ENCODE data around the gene TDRKH. TPM values are rescaled to one million over a fixed set of nuclear protein-coding genes. Genes with fewer than 3 reads are reported as not detected.

Gene TDRKH
- total RNA-seq, 1 experiment from 2014 or later: 11.1 TPM

DNA sequence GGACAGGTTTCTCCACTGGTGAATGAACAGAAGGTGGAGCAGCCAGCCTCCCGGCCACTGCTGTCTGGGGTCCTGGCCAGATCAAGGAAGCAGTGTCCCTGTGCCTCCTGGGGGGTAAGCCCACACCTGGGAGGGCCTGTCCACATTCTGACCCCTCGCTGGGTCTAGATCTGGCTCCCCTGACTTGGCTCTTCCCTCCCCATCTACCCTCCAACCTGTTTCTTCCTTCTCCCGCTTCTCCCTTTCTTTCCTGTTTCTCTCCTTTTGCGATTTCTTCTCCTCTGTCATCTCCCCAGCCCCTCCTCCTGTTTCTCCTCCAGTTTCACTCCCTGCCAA lies 40.9 kb upstream of the TDRKH start (continued):
- TF ChIP-seq, protein P1, sequence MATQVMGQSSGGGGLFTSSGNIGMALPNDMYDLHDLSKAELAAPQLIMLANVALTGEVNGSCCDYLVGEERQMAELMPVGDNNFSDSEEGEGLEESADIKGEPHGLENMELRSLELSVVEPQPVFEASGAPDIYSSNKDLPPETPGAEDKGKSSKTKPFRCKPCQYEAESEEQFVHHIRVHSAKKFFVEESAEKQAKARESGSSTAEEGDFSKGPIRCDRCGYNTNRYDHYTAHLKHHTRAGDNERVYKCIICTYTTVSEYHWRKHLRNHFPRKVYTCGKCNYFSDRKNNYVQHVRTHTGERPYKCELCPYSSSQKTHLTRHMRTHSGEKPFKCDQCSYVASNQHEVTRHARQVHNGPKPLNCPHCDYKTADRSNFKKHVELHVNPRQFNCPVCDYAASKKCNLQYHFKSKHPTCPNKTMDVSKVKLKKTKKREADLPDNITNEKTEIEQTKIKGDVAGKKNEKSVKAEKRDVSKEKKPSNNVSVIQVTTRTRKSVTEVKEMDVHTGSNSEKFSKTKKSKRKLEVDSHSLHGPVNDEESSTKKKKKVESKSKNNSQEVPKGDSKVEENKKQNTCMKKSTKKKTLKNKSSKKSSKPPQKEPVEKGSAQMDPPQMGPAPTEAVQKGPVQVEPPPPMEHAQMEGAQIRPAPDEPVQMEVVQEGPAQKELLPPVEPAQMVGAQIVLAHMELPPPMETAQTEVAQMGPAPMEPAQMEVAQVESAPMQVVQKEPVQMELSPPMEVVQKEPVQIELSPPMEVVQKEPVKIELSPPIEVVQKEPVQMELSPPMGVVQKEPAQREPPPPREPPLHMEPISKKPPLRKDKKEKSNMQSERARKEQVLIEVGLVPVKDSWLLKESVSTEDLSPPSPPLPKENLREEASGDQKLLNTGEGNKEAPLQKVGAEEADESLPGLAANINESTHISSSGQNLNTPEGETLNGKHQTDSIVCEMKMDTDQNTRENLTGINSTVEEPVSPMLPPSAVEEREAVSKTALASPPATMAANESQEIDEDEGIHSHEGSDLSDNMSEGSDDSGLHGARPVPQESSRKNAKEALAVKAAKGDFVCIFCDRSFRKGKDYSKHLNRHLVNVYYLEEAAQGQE (IDR thresholded peaks at IDR 0.05; ENCODE audit: low read depth): no peak
- TF ChIP-seq, protein P2, sequence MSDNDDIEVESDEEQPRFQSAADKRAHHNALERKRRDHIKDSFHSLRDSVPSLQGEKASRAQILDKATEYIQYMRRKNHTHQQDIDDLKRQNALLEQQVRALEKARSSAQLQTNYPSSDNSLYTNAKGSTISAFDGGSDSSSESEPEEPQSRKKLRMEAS (IDR thresholded peaks at IDR 0.05): no peak
- TF ChIP-seq, protein P3, sequence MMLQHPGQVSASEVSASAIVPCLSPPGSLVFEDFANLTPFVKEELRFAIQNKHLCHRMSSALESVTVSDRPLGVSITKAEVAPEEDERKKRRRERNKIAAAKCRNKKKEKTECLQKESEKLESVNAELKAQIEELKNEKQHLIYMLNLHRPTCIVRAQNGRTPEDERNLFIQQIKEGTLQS (IDR thresholded peaks at IDR 0.05): no peak
- no peak for TF ChIP-seq ZNF274 (IDR thresholded peaks at IDR 0.05; ENCODE audit: low read depth, low read length)
- TF ChIP-seq CBX3 (IDR thresholded peaks at IDR 0.05; ENCODE audit: low read depth): no peak
- no peak for TF ChIP-seq YY1 (IDR thresholded peaks at IDR 0.05; ENCODE audit: extremely low read depth, insufficient replicate concordance, low read depth, low read length)
- TF ChIP-seq SP1 (IDR thresholded peaks at IDR 0.05; ENCODE audit: low read depth): no peak
- TF ChIP-seq CEBPB (IDR thresholded peaks at IDR 0.05; ENCODE audit: low read depth): no peak

DNA sequence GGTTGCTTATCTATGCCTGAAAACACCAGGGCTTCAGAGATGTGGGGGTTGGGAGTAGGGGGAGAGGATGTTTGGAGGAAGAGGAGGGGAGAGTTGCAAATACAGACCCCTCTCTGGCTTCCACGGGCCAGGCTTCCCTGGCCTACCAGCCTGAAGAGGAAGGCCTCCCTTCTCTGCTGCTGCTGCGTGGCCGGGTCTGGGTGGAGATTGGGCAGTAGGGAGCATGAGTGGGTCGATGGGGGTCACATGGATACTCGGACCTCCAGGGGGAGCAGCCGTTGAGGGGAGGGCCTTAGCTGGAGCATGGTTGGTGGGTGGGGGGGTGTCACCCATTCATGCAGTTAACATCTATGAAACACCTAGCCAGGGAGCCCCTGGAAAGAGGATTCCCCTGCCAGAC lies 39.8 kb upstream of the TDRKH start:
- Histone ChIP-seq H3K4me2 (ENCODE audit: low read length) (peak overlapping the region; percentile 67), H3K4me1 (ENCODE audit: control insufficient read depth in 1 of 2, insufficient read depth in 2 of 2, low read length in 2 of 2) (peaks cover 23 to 49% of the 10 kb centered on the region in 2 experiments)

More for the DNA sequence above, 39.8 kb upstream of the TDRKH start:
- H3K9ac ChIP-seq (ENCODE audit: low read length): no peak overlapping the region
- no peak overlapping the region for H2AFZ ChIP-seq (ENCODE audit: low read depth, low read length, poor library complexity, severe bottlenecking)
- H4K20me1 ChIP-seq (ENCODE audit: insufficient read depth): no peaks in the 10 kb centered on the region
- no TSS peak for BruUV-seq (replicated peaks)
- ChIA-PET RAD21 (ENCODE audit: low non-redundant PET in 1 of 2, low total read pairs in 2 of 2, uncharacterized antibody in 2 of 2, unreplicated experiment in 2 of 2) (interaction anchor here in 1 of 2 experiments (0.7 kb wide), 1 partner anchor 58 kb away, joined by 3 read pairs; no protein-coding TSS in a partner anchor), CTCF (interaction anchor here (0.6 to 1.6 kb wide), 4 partner anchors 9 to 431 kb away, joined by 3 to 5 read pairs (median 4); partner anchors contain the start of gene PSMB4), POLR2A (interaction anchor here (0.9 to 1.3 kb wide), 2 partner anchors 10 to 529 kb away, joined by 3 to 4 read pairs; no protein-coding TSS in a partner anchor)
- intact Hi-C loops (cut with micrococcal nuclease): no loop called here
- H3K9me3 ChIP-seq (ENCODE audit: control insufficient read depth in 1 of 2, insufficient read depth in 1 of 2, low read depth in 1 of 2, low read length in 2 of 2): no peaks in the 10 kb centered on the region
- no peaks in the 10 kb centered on the region for H3K27me3 ChIP-seq (ENCODE audit: insufficient read depth, low read length)
- TF ChIP-seq JUND (IDR thresholded peaks at IDR 0.05) (no peak), SP1 (IDR thresholded peaks at IDR 0.05; ENCODE audit: low read depth) (no peak), POLR2AphosphoS5 (IDR thresholded peaks at IDR 0.05; ENCODE audit: low read depth, low read length) (no peak), TCF7L2 (IDR thresholded peaks at IDR 0.05; ENCODE audit: borderline replicate concordance, extremely low read depth, insufficient read depth, insufficient read length) (no peak), EZH2 (IDR thresholded peaks at IDR 0.05) (no peak)
- TF ChIP-seq, protein P2 (IDR thresholded peaks at IDR 0.05): no peak
- TF ChIP-seq, protein P4, sequence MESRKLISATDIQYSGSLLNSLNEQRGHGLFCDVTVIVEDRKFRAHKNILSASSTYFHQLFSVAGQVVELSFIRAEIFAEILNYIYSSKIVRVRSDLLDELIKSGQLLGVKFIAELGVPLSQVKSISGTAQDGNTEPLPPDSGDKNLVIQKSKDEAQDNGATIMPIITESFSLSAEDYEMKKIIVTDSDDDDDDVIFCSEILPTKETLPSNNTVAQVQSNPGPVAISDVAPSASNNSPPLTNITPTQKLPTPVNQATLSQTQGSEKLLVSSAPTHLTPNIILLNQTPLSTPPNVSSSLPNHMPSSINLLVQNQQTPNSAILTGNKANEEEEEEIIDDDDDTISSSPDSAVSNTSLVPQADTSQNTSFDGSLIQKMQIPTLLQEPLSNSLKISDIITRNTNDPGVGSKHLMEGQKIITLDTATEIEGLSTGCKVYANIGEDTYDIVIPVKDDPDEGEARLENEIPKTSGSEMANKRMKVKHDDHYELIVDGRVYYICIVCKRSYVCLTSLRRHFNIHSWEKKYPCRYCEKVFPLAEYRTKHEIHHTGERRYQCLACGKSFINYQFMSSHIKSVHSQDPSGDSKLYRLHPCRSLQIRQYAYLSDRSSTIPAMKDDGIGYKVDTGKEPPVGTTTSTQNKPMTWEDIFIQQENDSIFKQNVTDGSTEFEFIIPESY (IDR thresholded peaks at IDR 0.05; ENCODE audit: extremely low read depth, insufficient replicate concordance, low read length): no peak
- no peak for ATAC-seq
- H3K79me2 ChIP-seq (ENCODE audit: insufficient read depth, low read length): no peaks in the 10 kb centered on the region
- no peaks in the 10 kb centered on the region for H3K36me3 ChIP-seq (ENCODE audit: control insufficient read depth in 1 of 2, insufficient read depth in 2 of 2, low read length in 2 of 2)
- no peak for DNase-seq (ENCODE audit: low read depth, low spot score)
- H3K4me3 ChIP-seq (replicated peaks in 1 of 2; ENCODE audit: low read depth in 1 of 2, low read length in 2 of 2): no peak overlapping the region
- no peaks in the 10 kb centered on the region for H3K9me2 ChIP-seq (ENCODE audit: insufficient read depth)
- H3K27ac ChIP-seq (ENCODE audit: low read depth, low read length): no peak overlapping the region; the same call in 1 of the 2 replicates

Measured in HCT116 (cell line).